Prostate gland (tissue), 2 donors: ENCODE results near the gene RPL28.

ENCODE experiments used
- POLR2A ChIP-seq: fragments of 450-650 bp; IDR thresholded peaks from one replicate; pipeline ENCODE4 v1.6.1; 2016; ENCODE audit warnings: antibody characterized with exemption, mild to moderate bottlenecking
- TF ChIP-seq, protein P1 (sequence below), 4 experiments: fragments of 200-600 bp in 2 of 4; fragments of 450-650 bp in 2 of 4; sonication (generic) in 2 of 4; IDR thresholded peaks; 1 replicate in 3 of 4; 2 replicates in 1 of 4; pipeline ENCODE4 v1.5.1; 2016 to 2019; ENCODE audit warnings: antibody characterized with exemption in 4 of 4, mild to moderate bottlenecking in 2 of 4, moderate library complexity in 2 of 4

GRCh38 chr19:55407550-55407799 is 21.7 kb downstream of the RPL28 start, which contains the start of gene UBE2S:
- TF ChIP-seq, protein P1, sequence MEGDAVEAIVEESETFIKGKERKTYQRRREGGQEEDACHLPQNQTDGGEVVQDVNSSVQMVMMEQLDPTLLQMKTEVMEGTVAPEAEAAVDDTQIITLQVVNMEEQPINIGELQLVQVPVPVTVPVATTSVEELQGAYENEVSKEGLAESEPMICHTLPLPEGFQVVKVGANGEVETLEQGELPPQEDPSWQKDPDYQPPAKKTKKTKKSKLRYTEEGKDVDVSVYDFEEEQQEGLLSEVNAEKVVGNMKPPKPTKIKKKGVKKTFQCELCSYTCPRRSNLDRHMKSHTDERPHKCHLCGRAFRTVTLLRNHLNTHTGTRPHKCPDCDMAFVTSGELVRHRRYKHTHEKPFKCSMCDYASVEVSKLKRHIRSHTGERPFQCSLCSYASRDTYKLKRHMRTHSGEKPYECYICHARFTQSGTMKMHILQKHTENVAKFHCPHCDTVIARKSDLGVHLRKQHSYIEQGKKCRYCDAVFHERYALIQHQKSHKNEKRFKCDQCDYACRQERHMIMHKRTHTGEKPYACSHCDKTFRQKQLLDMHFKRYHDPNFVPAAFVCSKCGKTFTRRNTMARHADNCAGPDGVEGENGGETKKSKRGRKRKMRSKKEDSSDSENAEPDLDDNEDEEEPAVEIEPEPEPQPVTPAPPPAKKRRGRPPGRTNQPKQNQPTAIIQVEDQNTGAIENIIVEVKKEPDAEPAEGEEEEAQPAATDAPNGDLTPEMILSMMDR (IDR thresholded peaks at IDR 0.05), result peak in 1 of 4 experiments; percentile 19
- peak; percentile 95 for TF ChIP-seq POLR2A
